ENCODE results near the gene CZIB.
A peak's percentile ranks its signal among the peaks of the same experiment; 100 is the strongest.

CZIB gene

GRCh38 chr1:53220171-53220961, at the start of gene CZIB:
TSS of gene CZIB (minus strand) at chr1:53220634. CDS start at chr1:53220575, 59 bp downstream.
- DNase-seq (ENCODE audit: low spot score) = peak; percentile 94

DNA sequence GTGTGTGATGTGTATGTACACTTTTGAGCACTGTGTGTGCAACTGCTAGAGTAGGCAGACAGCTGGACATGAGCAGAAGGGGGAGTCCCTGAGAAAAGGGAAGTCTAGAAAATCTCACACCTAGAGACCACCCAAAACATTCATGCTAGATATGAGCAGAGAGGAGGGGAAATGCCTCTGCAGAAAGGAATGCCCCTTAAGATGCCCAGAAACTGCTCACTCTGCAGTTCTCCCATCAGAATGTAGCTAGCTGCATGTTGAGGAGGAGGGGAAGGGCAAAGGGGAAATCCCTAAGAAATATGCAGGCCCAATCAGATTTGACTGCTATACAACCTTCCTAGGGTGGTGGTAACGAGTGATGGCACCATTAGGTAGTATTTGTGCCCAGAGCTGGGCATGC, 49.7 kb upstream of the CZIB start:
- DNase-seq (ENCODE audit: low spot score) = no peak

GRCh38 chr1:53267761-53268160, 47.3 kb upstream of the CZIB start:
- no peak for DNase-seq (ENCODE audit: low spot score)

DNA sequence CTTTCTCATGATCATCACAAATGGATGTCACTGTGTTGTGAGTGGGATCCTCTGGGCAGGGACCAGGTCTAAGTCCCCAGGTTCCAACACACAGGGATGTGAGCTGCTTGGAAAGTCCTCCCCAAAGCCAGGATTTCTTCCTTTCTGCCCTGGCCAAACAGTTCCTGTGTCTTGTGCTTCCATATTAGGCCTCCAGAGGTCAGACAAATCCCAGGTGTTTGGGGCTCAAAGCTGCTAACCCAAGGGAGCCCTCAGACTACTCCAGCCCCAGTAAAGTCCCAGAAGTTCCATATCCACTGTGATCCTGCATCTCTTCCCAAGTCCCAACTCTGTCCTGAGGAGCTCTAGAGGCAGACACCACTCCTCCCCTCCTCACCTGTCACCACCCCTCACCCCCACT, 45.6 kb upstream of the CZIB start:
- DNase-seq (ENCODE audit: low spot score) = peak; percentile 16

DNA sequence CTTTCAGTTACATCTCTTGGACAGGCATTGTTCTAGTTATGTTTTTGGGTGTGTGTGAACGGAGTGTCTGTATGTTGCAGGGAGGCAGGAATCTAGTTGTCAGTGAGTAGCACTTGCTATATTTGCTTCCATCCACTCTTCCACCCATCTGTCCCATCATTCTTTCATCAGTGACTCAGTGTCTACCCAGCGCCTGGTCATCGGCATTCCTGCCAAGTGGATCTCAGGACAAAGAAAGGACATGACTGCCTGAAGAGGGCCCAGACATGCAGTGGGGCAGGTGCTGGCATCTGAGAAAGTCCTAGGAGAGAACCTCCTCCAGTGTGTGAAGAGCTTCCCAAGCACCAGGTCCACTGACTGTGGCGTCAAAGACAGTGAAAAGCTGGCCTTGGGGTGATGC, 45.1 kb upstream of the CZIB start:
- DNase-seq (ENCODE audit: low spot score) = no peak

DNA sequence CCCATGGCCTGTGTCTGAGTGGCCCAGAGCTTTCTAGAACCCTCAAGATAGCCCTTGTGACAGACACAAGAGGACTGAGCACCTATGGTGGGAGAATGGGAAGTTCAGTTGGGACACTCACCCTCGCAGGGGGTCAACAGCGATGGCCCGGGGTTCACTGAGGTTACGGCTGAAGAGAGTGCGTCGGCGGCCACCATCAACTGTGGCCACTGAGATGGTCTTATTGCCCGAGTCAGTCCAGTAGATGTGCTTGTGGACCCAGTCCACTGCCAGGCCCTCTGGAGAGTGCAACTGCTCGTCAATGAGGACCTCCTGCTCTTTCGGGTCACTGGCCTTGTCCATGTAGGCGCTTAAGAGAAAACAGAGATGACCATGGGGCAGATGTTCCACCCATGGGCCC, 43.6 kb upstream of the CZIB start:
- no peak for DNase-seq (ENCODE audit: low spot score)

- DNase-seq (ENCODE audit: low spot score) = no peak
These were observed 41.6 kb upstream of the CZIB start for GRCh38 chr1:53262000-53262399.

DNA sequence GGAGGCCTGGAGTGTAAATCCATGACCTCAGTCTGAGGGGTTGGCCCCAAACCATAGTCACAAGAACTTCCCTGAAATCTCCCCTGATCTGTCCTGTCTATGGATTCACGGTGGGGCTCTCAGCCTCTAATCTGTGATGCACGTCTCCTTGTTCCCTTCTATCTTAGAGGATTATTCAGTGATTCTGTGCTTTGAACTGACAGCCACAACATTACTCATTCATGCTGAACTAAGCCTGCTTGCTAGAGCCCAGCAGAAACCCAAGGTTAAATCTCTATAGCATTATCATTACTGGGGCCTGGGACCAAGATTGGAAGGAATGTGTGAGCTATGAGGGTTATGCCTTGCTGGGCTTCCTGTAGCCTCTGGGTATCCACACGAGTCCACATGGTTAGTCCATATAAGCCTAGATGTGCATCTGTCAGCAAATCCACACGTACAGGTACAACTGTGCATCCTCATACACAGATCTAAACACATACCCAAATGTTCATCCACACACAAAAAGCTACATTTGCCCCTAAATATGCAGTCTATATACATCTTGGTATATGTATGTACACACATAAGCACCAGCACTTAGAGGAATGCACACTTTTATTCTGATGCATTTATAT, 40.3 kb upstream of the CZIB start:
- DNase-seq (ENCODE audit: low spot score) = no peak

GRCh38 chr1:53259932-53260331, 39.5 kb upstream of the CZIB start:
- DNase-seq (ENCODE audit: low spot score) = no peak

DNA sequence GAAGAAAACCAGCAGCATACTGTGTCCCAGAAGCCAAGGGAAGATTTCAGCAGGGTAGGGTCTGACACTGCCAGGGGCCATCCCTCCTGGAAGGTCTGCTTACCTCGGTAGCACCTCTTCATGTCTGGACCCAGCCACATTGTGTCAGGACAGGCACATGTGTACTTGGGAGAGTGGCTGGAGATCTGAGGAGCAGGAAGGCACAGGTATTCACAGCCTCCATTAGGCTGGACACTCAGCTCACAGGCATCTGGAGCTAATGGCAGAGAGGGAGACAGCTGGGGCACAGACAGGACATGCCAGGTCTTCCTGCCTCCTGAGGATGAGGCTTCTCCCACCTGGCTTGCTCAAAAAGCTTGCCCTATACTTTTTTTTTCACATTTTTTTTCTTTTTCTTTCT, 37.8 kb upstream of the CZIB start:
- DNase-seq (ENCODE audit: low spot score) = peak; percentile 28

DNA sequence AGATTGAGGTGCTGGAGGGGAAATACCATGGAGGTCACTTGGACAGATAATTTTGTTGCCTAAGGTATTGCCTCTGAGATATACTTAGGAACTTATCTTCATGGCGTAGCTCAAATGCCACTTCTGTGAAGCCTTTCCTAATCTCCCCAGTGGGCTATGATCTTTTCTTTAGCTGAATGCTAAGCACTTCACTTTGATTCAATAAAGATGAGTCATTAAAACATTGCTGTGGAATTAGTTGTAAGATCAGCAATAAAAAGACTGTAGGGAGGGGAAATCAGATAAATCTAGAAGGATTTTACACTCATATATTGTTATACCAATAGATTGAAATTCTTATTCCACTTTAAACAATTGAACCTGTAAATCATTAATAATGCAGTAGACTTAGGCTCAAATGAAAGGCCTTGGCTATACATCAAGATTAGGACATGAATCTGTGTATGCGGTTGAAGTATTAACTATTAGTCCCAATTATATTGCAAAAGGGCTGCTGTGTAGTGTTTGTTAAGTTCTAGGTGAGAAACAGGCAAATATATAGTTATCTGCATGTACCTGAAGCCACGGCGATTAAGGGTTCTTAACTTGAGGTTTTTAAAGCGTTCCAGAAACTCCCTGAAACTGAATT, 37.1 kb upstream of the CZIB start:
- DNase-seq (ENCODE audit: low spot score) = no peak

DNA sequence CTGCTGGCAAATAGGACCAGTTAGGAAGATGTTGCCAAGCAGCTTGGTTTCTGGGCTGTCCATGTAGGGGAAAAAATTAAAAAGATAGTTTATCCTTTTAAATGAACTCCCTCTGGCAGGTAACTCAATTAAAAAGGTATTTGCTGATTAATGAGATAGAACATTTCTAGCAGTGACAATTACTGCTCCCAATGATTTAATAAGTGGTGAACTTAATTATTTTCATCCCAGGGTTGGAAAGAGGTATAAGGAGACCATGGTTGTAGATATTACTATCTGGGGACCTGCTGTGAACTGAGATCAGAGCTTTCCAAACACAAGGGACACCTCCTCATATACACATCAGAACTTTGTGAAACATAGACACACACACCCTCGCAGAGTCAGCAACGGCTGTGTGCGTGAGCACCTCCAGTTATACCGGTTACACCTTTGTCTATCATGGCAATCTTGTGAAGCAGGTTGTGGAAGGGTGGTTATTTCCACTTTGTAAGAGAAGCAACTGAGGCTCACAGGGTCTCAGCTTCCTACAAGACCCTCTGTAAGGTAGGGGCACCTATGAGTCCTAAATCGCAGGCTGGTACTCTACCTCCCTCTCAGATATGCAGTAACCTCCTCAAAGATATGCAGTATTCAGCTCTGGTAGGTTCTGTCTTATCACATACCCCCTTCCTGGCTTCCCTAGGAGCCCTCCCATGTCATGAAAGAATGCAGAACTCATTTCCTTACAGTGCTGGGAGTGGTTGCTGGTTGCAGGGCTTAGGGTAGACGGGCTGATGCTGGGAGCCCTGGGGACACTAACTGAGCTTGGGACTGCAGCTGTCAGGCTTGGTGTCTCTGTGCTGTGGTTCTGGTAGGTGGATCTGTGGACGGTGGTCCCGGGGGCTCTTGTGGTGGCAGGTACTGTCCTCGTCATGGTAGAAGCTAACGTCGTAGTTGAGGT, 36.3 kb upstream of the CZIB start:
- no peak for DNase-seq (ENCODE audit: low spot score)

- no peak for DNase-seq (ENCODE audit: low spot score)
These were observed 34.6 kb upstream of the CZIB start for GRCh38 chr1:53255031-53255430.

DNA sequence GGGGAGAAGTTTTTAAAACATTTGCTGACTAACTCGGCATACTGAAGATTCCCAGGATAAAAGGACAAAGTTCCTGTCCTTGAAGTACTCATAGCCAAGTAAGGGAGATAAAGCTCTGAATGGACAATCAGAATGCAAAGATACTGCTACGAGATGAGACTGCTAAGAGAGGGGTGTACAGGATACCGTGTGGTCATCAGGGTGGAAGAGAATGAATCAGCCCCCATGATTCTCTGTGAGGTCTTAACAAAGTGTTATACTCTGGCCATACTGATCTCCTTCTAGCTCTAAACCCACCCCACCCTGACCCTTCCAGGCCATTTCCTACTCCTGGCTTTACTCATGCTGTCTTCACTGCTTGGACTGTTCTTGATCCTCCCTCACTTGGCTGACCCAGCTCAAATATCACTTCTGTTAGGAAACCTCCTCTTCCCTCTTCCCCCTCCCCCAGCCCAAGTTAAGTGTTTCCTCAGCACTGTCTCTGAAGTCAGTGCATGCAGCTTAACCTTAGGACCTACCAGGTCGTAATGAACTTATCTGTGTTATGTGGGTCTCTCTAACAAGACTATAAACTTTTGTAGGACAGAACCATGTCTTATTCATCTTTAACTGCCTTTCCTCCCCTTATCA, 33.7 kb upstream of the CZIB start:
- DNase-seq (ENCODE audit: low spot score) = no peak

DNA sequence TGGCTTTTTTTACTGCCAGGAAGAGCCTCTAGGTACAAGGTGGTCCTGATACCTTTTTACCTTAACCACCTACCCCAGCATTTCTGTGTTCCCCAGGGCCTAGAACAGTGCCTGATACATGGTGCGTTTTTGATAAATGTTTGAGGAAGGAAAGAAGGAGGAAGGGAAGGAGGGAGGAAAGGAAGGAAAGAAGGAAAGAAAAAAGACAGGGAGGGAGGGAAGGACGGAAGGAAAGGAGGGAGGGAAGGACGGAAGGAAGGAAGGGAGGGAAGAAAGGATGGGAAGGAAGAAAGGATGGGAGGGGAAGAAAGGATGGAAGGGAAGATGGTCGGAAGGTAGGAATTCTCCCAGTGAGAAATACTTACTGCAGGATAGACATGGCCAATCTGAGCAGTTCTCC, 29.9 kb upstream of the CZIB start:
- no peak for DNase-seq (ENCODE audit: low spot score)

DNA sequence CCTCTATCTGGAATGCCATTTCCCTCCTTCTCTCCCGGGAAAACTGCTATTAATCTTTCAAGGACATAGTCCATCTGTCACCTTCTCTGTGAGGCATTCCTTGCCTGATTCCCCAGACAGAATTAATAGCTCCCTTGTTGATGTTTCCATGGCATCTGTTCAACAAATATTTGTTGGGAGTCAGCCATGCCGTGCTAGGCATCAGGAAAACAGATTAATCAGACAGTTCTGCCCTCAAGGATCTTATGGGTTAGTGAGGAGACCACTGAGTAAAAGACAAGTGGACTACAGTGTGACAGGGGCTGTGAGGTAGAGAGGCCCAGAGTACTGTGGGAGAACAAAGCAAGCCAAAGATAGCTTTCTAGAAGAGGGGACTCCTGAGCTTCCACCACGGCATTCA, 29.3 kb upstream of the CZIB start:
- no peak for DNase-seq (ENCODE audit: low spot score)

DNA sequence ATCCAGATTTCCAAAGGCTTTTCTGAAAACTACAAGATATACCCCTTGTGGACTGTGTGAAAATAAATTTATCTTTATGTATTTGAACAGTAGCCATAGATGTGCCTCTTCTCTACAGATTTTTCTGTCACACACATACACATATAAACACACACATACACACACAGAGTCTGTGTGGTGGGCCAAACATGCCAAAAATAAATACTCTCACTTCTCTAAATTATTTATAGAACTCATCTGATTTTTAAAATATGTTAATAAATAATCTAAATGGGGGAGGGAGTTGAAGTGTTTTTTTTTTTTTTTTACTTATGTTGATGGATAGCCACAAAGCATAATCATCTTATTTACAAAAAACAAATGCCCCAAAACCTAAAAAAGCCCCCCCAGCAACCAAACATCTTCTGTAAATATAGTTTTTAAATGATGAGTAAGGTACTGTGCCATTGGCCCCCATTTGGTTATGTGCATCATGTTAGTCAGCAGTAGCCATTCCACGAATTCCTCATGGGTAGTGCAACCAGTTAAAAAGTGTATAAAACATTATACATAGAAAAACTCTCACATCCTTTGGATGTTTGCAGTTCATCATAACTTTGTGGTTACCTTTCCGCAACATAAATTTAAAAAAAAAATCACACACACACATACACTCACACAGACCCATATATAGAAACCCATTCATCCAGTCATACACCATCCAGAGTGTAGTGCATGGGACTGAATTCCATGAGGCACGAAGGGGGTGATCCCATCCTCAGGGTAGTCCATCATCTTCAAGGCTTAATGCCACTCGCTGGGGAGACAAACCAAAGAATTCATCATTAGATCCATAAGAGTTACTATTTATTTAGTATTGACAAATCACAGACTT, 26.1 kb upstream of the CZIB start:
- peak; percentile 89 for DNase-seq (ENCODE audit: low spot score)

GRCh38 chr1:53244141-53244540, 23.7 kb upstream of the CZIB start:
- DNase-seq (ENCODE audit: low spot score) = no peak

- no peak for DNase-seq (ENCODE audit: low spot score)
These were observed 21.9 kb upstream of the CZIB start for GRCh38 chr1:53242381-53242780.

DNA sequence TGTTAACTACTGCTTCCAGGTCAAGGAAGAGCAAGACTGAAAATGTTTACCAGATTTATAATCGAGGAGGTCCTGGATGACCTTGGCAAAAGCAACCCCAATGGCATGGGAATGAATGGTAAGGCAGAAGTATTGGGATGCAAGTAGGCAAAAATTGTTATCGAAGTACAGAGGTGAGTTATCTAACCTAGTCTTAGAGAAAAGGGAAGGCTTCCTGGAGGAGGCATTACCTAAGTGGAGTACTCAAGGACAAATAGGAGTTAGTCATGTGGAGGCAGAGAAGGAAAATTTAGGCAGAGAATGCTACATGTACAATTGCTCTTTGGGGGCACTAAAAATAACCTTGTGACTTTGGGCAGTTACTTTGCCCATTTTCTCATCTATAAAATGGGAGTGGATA, 21.4 kb upstream of the CZIB start:
- DNase-seq (ENCODE audit: low spot score) = no peak
